NT2/D1 (cell line): Measurements from ENCODE around the gene NENF.

Experiments
- DNase-seq: peaks from one replicate; pipeline ENCODE4 v3.0.0-alpha.2; 2011; ENCODE audit warnings: low read depth, low spot score
- H3K27me3 ChIP-seq: 2 replicates; pipeline ENCODE4 v1.6.0; 2011; ENCODE audit warnings: mild to moderate bottlenecking; ENCODE audit not compliant: insufficient read length, insufficient read depth
- H3K36me3 ChIP-seq: 2 replicates; pipeline ENCODE4 v1.6.1; 2011; ENCODE audit warnings: mild to moderate bottlenecking, low read length, mixed read lengths; ENCODE audit not compliant: insufficient read depth, insufficient read length
- H3K4me1 ChIP-seq: 2 replicates; pipeline ENCODE4 v1.5.1; 2011; ENCODE audit not compliant: insufficient read depth, insufficient read length
- H3K4me3 ChIP-seq: 2 replicates; pipeline ENCODE4 v1.5.1; 2011; ENCODE audit warnings: low read depth; ENCODE audit not compliant: insufficient read length
- H3K9ac ChIP-seq: 2 replicates; pipeline ENCODE4 v1.6.0; 2011; ENCODE audit warnings: low read depth; ENCODE audit not compliant: insufficient read length
- H3K9me3 ChIP-seq: 2 replicates; pipeline ENCODE4 v1.5.1; 2011; ENCODE audit warnings: mild to moderate bottlenecking, low read length; ENCODE audit not compliant: insufficient read depth
- SUZ12 ChIP-seq: IDR thresholded peaks from 2 replicates; pipeline ENCODE4 v1.6.1; 2011; ENCODE audit not compliant: insufficient read length, insufficient read depth; ENCODE audit errors: extremely low read depth
- YY1 ChIP-seq: IDR thresholded peaks from 2 replicates; pipeline ENCODE4 v1.6.1; 2011; ENCODE audit not compliant: insufficient read length, insufficient read depth
- ZNF274 ChIP-seq: IDR thresholded peaks from 2 replicates; pipeline ENCODE4 v1.6.1; 2011; ENCODE audit warnings: mild to moderate bottlenecking, low read depth, low read length

The NENF gene

GRCh38 chr1:212450331-212450881 lies 17.7 kb downstream of the NENF start:
- no peak overlapping the region for H3K4me3 ChIP-seq
- peaks cover 7% of the 10 kb centered on the region for H3K4me1 ChIP-seq
- no peaks in the 10 kb centered on the region for H3K9me3 ChIP-seq
- TF ChIP-seq SUZ12 = no peak
- TF ChIP-seq YY1 = no peak
- TF ChIP-seq ZNF274 = no peak
- no peaks in the 10 kb centered on the region for H3K27me3 ChIP-seq
- no peak for DNase-seq
- H3K36me3 ChIP-seq = peaks cover 4% of the 10 kb centered on the region
- no peak overlapping the region for H3K9ac ChIP-seq

DNA sequence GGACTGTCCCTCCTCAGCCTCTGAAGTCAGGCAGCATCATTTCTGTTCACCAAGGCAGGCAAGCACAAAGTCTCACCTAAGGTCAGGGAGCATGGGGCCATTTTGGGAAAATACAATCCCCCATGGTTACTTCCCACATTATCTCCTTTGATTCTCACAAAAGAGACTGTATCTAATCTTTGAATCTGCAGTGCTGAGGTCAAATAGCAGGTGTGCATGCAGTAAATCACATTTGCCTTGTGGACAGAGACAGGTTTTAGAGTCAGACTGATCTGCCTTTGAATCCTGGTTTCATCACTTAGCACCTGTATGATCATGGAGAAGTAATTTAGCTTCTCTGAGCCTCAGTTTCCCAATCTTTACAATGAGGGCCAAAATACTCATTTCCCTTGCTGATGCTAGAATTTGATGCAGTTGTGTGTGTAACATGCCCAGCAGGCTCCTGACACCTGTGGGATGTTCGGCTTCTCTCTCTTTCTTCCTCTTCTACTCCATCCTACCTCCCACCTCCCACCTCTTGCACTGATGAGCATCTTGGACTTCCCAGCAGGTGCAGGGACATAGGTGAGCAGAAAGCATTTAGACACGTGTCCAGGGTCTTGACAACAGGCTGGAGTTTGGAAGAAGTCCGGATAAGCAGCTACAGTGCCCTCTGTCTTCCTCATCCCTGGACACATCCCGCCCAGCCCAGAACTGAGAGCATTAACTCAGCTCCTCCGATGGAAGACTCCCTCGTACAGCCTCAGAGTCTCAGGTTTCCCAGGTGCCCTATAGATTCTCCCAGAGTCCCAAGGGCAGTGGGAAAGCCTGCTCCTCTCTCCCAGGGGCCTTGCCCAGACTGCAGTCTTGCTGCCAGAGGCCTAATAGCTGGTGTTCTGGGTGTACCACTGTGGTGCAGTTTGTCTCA lies 18.9 kb downstream of the NENF start:
- H3K4me3 ChIP-seq = no peak overlapping the region
- DNase-seq = no peak
- H3K4me1 ChIP-seq = peaks cover 7% of the 10 kb centered on the region

DNA sequence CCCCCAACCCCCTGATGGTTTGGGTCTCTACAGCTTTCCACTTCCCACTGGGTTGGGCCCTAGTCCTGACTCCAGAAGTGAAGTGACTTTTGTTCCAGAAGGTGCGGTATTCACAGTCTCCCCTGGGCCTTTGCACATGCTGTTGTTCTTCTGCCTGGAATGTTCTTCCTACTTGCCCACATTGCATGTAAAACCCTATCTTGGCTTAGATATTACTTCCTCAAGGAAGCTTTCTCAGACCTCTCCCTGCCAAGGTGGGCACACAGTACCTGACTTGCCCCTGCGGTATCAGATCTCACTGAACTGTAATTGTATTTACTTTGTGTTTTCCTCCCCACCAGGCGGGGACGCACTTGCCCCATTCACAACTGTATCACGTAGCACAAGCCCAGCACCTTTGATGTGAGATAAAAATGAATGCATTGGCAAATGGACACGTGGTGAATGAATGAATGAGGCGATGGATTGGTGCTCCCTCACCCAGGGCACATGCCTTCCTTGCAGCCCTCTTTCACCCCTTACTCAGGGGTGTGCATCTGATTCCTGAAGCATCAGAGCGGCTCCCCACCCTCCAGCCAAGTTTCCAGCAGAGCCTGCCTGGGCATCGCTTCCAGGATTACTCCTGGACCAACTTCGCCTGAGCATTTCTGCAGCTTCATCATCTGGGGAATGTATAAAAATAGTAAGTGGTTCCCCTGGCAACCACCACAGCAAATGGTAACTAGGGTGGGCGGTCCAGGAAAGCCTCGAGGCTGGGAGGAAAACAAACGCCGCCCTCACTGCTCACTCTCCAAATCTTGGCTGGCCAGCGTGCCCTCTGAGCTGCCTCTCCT lies 19.8 kb downstream of the NENF start:
- H3K9me3 ChIP-seq = no peaks in the 10 kb centered on the region
- TF ChIP-seq SUZ12 (no peak), ZNF274 (no peak), YY1 (no peak)
- no peaks in the 10 kb centered on the region for H3K36me3 ChIP-seq
- no peaks in the 10 kb centered on the region for H3K27me3 ChIP-seq
- H3K9ac ChIP-seq = no peak overlapping the region
- H3K4me3 ChIP-seq = no peak overlapping the region
- no peak for DNase-seq
- peaks cover 8% of the 10 kb centered on the region for H3K4me1 ChIP-seq

More for the DNA sequence above, 18.9 kb downstream of the NENF start:
- H3K27me3 ChIP-seq = no peaks in the 10 kb centered on the region
- no peaks in the 10 kb centered on the region for H3K9me3 ChIP-seq
- no peak for TF ChIP-seq YY1
- no peak for TF ChIP-seq SUZ12
- TF ChIP-seq ZNF274 = no peak
- H3K9ac ChIP-seq = no peak overlapping the region
- no peaks in the 10 kb centered on the region for H3K36me3 ChIP-seq

- H3K9me3 ChIP-seq = no peaks in the 10 kb centered on the region
- no peak overlapping the region for H3K4me3 ChIP-seq
- H3K36me3 ChIP-seq = no peaks in the 10 kb centered on the region
- no peaks in the 10 kb centered on the region for H3K27me3 ChIP-seq
- H3K4me1 ChIP-seq = peaks cover 10% of the 10 kb centered on the region
- no peak for DNase-seq
- H3K9ac ChIP-seq = no peak overlapping the region
- no peak for TF ChIP-seq SUZ12
- no peak for TF ChIP-seq YY1
- no peak for TF ChIP-seq ZNF274
Observed at GRCh38 chr1:212453156-212453857, 20.6 kb downstream of the NENF start.

GRCh38 chr1:212454741-212455140 lies 22.0 kb downstream of the NENF start:
- TF ChIP-seq SUZ12 (no peak), ZNF274 (no peak), YY1 (no peak)
- Histone ChIP-seq H3K36me3 (no peaks in the 10 kb centered on the region), H3K9me3 (no peaks in the 10 kb centered on the region), H3K4me1 (peaks cover 10% of the 10 kb centered on the region), H3K4me3 (no peak overlapping the region), H3K27me3 (no peaks in the 10 kb centered on the region), H3K9ac (no peak overlapping the region)
- DNase-seq = no peak

- TF ChIP-seq ZNF274 (no peak), YY1 (no peak), SUZ12 (no peak)
- DNase-seq = no peak
- Histone ChIP-seq H3K4me3 (no peak overlapping the region), H3K27me3 (no peaks in the 10 kb centered on the region), H3K9me3 (no peaks in the 10 kb centered on the region), H3K36me3 (no peaks in the 10 kb centered on the region), H3K4me1 (peaks cover 10% of the 10 kb centered on the region), H3K9ac (no peak overlapping the region)
Observed at GRCh38 chr1:212455401-212455800, 22.7 kb downstream of the NENF start.
